PFSK-1 (cell line): ENCODE data around the gene HEPACAM.

ENCODE experiments used
- POLR2AphosphoS5 ChIP-seq: IDR thresholded peaks from 2 replicates; pipeline ENCODE4 v1.6.1; 2012; ENCODE audit warnings: low read depth, mild to moderate bottlenecking, control low read depth, low read length, moderate library complexity
- REST ChIP-seq, 2 experiments: IDR thresholded peaks; 2 replicates each; pipeline versions ENCODE4 v1.6.1 to v1.8.0; 2011 to 2012; ENCODE audit warnings: low read depth in 2 of 2, low read length in 2 of 2, control low read depth in 1 of 2, inconsistent platforms in 1 of 2, mild to moderate bottlenecking in 1 of 2, moderate library complexity in 1 of 2; ENCODE audit not compliant: insufficient read depth in 1 of 2
- SIN3A ChIP-seq: IDR thresholded peaks from 2 replicates; pipeline ENCODE4 v1.6.1; 2012; ENCODE audit warnings: mild to moderate bottlenecking, low read length, moderate library complexity, borderline replicate concordance; ENCODE audit not compliant: insufficient read depth
- TAF1 ChIP-seq: IDR thresholded peaks from 2 replicates; pipeline ENCODE4 v1.6.1; 2012; ENCODE audit warnings: low read length, control low read depth, borderline replicate concordance; ENCODE audit not compliant: insufficient read depth

- no peak for TF ChIP-seq POLR2AphosphoS5
- TF ChIP-seq REST (IDR thresholded peaks at IDR 0.05; ENCODE audit: insufficient read depth in 1 of 2, low read depth in 2 of 2, low read length in 2 of 2) = no peak
- TF ChIP-seq TAF1 = no peak
- no peak for TF ChIP-seq SIN3A
These were observed 33.2 kb downstream of the HEPACAM start for GRCh38 chr11:124902616-124903015.
